Fibroblast of the aortic adventitia (primary cell): Measurements from ENCODE around the gene MLLT6. TPM values are rescaled to one million over a fixed set of nuclear protein-coding genes. Genes with fewer than 3 reads are reported as not detected.
A peak's percentile ranks its signal among the peaks of the same experiment; 100 is the strongest.

ENCODE experiments used
- DNase-seq: peaks from one replicate; pipeline ENCODE4 v3.0.0-alpha.2; 2010; ENCODE audit warnings: low read depth
- H3K4me3 ChIP-seq: 2 replicates; pipeline ENCODE4 v1.5.1; 2011; ENCODE audit warnings: low read depth, mild to moderate bottlenecking, control low read depth, low read length, moderate library complexity
- total RNA-seq: library from RNA; depleted of rRNA; stranded (reverse); fragments of >200 nt; gene quantifications from 2 replicates; pipeline ENCODE4 v1.2.3, GENCODE V29; 2012; ENCODE audit warnings: low replicate concordance
- TF ChIP-seq, protein P1 (sequence below): IDR thresholded peaks from 2 replicates; pipeline ENCODE4 v1.5.1; 2011; ENCODE audit warnings: mild to moderate bottlenecking, low read length, control low read depth, inconsistent platforms; ENCODE audit not compliant: insufficient read depth

The MLLT6 gene
- total RNA-seq, 1 donor = 38.7 TPM

- H3K4me3 ChIP-seq = no peak overlapping the region
- TF ChIP-seq, protein P1, sequence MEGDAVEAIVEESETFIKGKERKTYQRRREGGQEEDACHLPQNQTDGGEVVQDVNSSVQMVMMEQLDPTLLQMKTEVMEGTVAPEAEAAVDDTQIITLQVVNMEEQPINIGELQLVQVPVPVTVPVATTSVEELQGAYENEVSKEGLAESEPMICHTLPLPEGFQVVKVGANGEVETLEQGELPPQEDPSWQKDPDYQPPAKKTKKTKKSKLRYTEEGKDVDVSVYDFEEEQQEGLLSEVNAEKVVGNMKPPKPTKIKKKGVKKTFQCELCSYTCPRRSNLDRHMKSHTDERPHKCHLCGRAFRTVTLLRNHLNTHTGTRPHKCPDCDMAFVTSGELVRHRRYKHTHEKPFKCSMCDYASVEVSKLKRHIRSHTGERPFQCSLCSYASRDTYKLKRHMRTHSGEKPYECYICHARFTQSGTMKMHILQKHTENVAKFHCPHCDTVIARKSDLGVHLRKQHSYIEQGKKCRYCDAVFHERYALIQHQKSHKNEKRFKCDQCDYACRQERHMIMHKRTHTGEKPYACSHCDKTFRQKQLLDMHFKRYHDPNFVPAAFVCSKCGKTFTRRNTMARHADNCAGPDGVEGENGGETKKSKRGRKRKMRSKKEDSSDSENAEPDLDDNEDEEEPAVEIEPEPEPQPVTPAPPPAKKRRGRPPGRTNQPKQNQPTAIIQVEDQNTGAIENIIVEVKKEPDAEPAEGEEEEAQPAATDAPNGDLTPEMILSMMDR = no peak
- peak; percentile 95 for DNase-seq
Observed at GRCh38 chr17:38693700-38694329, 11.3 kb upstream of the MLLT6 start.

- H3K4me3 ChIP-seq = no peak overlapping the region
- TF ChIP-seq, protein P1 = no peak
- DNase-seq = no peak
Observed at GRCh38 chr17:38697061-38697820, 7.8 kb upstream of the MLLT6 start.

GRCh38 chr17:38698760-38699159 is 6.3 kb upstream of the MLLT6 start:
- no peak overlapping the region for H3K4me3 ChIP-seq
- no peak for DNase-seq
- TF ChIP-seq, protein P1 = no peak

GRCh38 chr17:38701504-38702165 is 3.4 kb upstream of the MLLT6 start:
- DNase-seq = peak; percentile 41
- peak overlapping the region; percentile 69 for H3K4me3 ChIP-seq
- TF ChIP-seq, protein P1 = no peak

GRCh38 chr17:38702166-38702915 is 2.7 kb upstream of the MLLT6 start:
- DNase-seq = peak; percentile 75
- TF ChIP-seq, protein P1 = no peak
- H3K4me3 ChIP-seq = peak overlapping the region; percentile 79

GRCh38 chr17:38702916-38703741 is 1.9 kb upstream of the MLLT6 start:
- DNase-seq = no peak
- TF ChIP-seq, protein P1 = no peak
- H3K4me3 ChIP-seq = peak overlapping the region; percentile 79
